HCT116 (cell line): Measurements from ENCODE around the gene GNG13. TPM values are rescaled to one million over a fixed set of nuclear protein-coding genes. Genes with fewer than 3 reads are reported as not detected.

Source experiments
- ATAC-seq: fragments of 200-7000 bp; cut with Tn5 transposase; 2 replicates; pipeline ENCODE4 v1.9.1; 2020; ENCODE audit warnings: mild to moderate bottlenecking, moderate library complexity
- BruUV-seq: library from RNA; stranded (reverse); fragments of 400-500 nt; replicated peaks from 2 replicates; lab custom pipeline; 2021; lab: Mats Ljungman, UMichigan
- CTCF ChIA-PET: fragments of 300-600 bp; sonication (Branson Sonifier 250); formaldehyde crosslinking; loops from one replicate; lab custom pipeline; 2021; ENCODE audit warnings: antibody characterized with exemption; lab: Charles Lee
- POLR2A ChIA-PET: fragments of 300-600, 350-600 bp; sonication (Branson Sonifier 250); formaldehyde crosslinking; loops from one replicate; lab custom pipeline; 2021; ENCODE audit warnings: antibody characterized with exemption; lab: Charles Lee
- RAD21 ChIA-PET, 2 experiments: fragments of 300-600 bp; sonication (Branson Sonifier 250); formaldehyde crosslinking; loops; one replicate each; lab custom pipeline; 2023; ENCODE audit warnings: low total read pairs in 2 of 2; ENCODE audit not compliant: uncharacterized antibody in 2 of 2, unreplicated experiment in 2 of 2, low non-redundant PET in 1 of 2; lab: Charles Lee
- DNase-seq: peaks from one replicate; pipeline ENCODE4 v3.0.0-alpha.2; 2010; ENCODE audit warnings: low read depth, low spot score
- H2AFZ ChIP-seq: fragments of 200-600 bp; shearing (Covaris generic), sonication (generic); 2 replicates; pipeline ENCODE4 v1.6.1; 2017; ENCODE audit warnings: low read depth, mixed run types, mixed read lengths, antibody characterized with exemption, low read length; ENCODE audit not compliant: poor library complexity, severe bottlenecking
- H3K27ac ChIP-seq: 2 replicates; pipeline ENCODE4 v1.5.1; 2012; ENCODE audit warnings: low read depth, low read length
- H3K27me3 ChIP-seq: fragments of 200-600 bp; sonication (generic); 2 replicates; pipeline ENCODE4 v1.6.1; 2016; ENCODE audit warnings: mixed run types, low read length, mixed read lengths; ENCODE audit not compliant: insufficient read depth
- H3K36me3 ChIP-seq, 2 experiments: fragments of 200-500 bp in 1 of 2; fragments of 200-600 bp in 1 of 2; sonication (Bioruptor generic) in 1 of 2; sonication (generic) in 1 of 2; 2 replicates each; pipeline versions ENCODE4 v1.5.1 to v1.6.1; 2014 to 2016; ENCODE audit warnings: low read length in 2 of 2, inconsistent platforms in 1 of 2, mixed read lengths in 1 of 2, mixed run types in 1 of 2; ENCODE audit not compliant: insufficient read depth in 2 of 2, control insufficient read depth in 1 of 2
- H3K4me1 ChIP-seq, 2 experiments: fragments of 200-600 bp in 1 of 2; sonication (generic) in 1 of 2; 2 replicates each; pipeline versions ENCODE4 v1.5.1 to v1.6.1; 2012 to 2017; ENCODE audit warnings: low read length in 2 of 2, inconsistent platforms in 1 of 2, mild to moderate bottlenecking in 1 of 2, mixed read lengths in 1 of 2, mixed run types in 1 of 2, moderate library complexity in 1 of 2; ENCODE audit not compliant: insufficient read depth in 2 of 2, control insufficient read depth in 1 of 2
- H3K4me2 ChIP-seq: fragments of 200-600 bp; sonication (generic); 2 replicates; pipeline ENCODE4 v1.6.1; 2017; ENCODE audit warnings: mixed run types, low read length, mixed read lengths
- H3K4me3 ChIP-seq, 2 experiments: fragments of 200-600 bp in 1 of 2; sonication (generic) in 1 of 2; replicated peaks in 1 of 2; 2 replicates each; pipeline ENCODE4 v1.5.1; 2011 to 2016; ENCODE audit warnings: low read length in 2 of 2, control low read depth in 1 of 2, low read depth in 1 of 2, mild to moderate bottlenecking in 1 of 2, mixed read lengths in 1 of 2, mixed run types in 1 of 2
- H3K79me2 ChIP-seq: fragments of 200-600 bp; sonication (generic); 2 replicates; pipeline ENCODE4 v1.6.1; 2017; ENCODE audit warnings: mild to moderate bottlenecking, mixed run types, low read length, moderate library complexity, mixed read lengths; ENCODE audit not compliant: insufficient read depth
- H3K9ac ChIP-seq: fragments of 200-600 bp; sonication (generic); 2 replicates; pipeline ENCODE4 v1.6.1; 2016; ENCODE audit warnings: low read length, mixed read lengths
- H3K9me2 ChIP-seq: fragments of 200-600 bp; sonication (generic), shearing (Covaris generic); 2 replicates; pipeline ENCODE4 v1.6.1; 2017; ENCODE audit warnings: mixed run types, mild to moderate bottlenecking, moderate library complexity; ENCODE audit not compliant: insufficient read depth
- H3K9me3 ChIP-seq, 2 experiments: fragments of 200-500 bp in 1 of 2; fragments of 200-600 bp in 1 of 2; sonication (Bioruptor generic) in 1 of 2; sonication (generic) in 1 of 2; 2 replicates each; pipeline ENCODE4 v1.6.1; 2014 to 2017; ENCODE audit warnings: low read length in 2 of 2, mixed read lengths in 2 of 2, inconsistent platforms in 1 of 2, low read depth in 1 of 2, mild to moderate bottlenecking in 1 of 2, mixed run types in 1 of 2, moderate library complexity in 1 of 2; ENCODE audit not compliant: control insufficient read depth in 1 of 2, insufficient read depth in 1 of 2
- H4K20me1 ChIP-seq: fragments of 200-600 bp; sonication (generic), shearing (Covaris generic); 2 replicates; pipeline ENCODE4 v1.6.1; 2017; ENCODE audit warnings: mixed run types, mild to moderate bottlenecking, moderate library complexity; ENCODE audit not compliant: insufficient read depth
- ATF3 ChIP-seq: IDR thresholded peaks from 2 replicates; pipeline ENCODE4 v1.6.1; 2012
- CBX3 ChIP-seq: IDR thresholded peaks from 2 replicates; pipeline ENCODE4 v1.6.1; 2012; ENCODE audit warnings: low read depth
- ELF1 ChIP-seq: IDR thresholded peaks from 2 replicates; pipeline ENCODE4 v1.6.1; 2012; ENCODE audit warnings: low read depth, borderline replicate concordance
- RAD21 ChIP-seq: IDR thresholded peaks from 2 replicates; pipeline ENCODE4 v1.6.1; 2012; ENCODE audit warnings: low read depth, mild to moderate bottlenecking
- YY1 ChIP-seq: IDR thresholded peaks from 2 replicates; pipeline ENCODE4 v1.6.1; 2011; ENCODE audit warnings: low read length, low read depth, moderate library complexity, mild to moderate bottlenecking; ENCODE audit not compliant: insufficient replicate concordance; ENCODE audit errors: extremely low read depth
- ZNF274 ChIP-seq: fragments of 200-500 bp; sonication (Bioruptor generic); IDR thresholded peaks from 2 replicates; pipeline ENCODE4 v1.6.1; 2014; ENCODE audit warnings: mild to moderate bottlenecking, low read depth, low read length, inconsistent platforms
- intact Hi-C: fragments of 100-400 bp; cut with micrococcal nuclease; formaldehyde crosslinking; loops from 2 replicates; pipeline ENCODE4 v1.10.0; 2022
- total RNA-seq: library from RNA; stranded (reverse); gene quantifications from one replicate; pipeline ENCODE4 v1.2.1, GENCODE V29; 2021; ENCODE audit not compliant: unreplicated experiment
- TF ChIP-seq, protein P1 (sequence below): IDR thresholded peaks from 2 replicates; pipeline ENCODE4 v1.6.1; 2011; ENCODE audit warnings: mild to moderate bottlenecking, low read length, moderate library complexity; ENCODE audit not compliant: insufficient replicate concordance; ENCODE audit errors: extremely low read depth
- TF ChIP-seq, protein P2 (sequence below), 3 experiments: fragments of 200-600 bp in 1 of 3; sonication (generic) in 1 of 3; IDR thresholded peaks in 2 of 3; conservative IDR thresholded peaks in 1 of 3; 2 replicates each; pipeline ENCODE4 v1.5.1; 2012 to 2017; ENCODE audit warnings: low read depth in 2 of 3, low read length in 2 of 3, antibody characterized with exemption in 1 of 3, borderline replicate concordance in 1 of 3, control low read depth in 1 of 3, mild to moderate bottlenecking in 1 of 3, mixed read lengths in 1 of 3, mixed run types in 1 of 3, moderate library complexity in 1 of 3; ENCODE audit not compliant: insufficient read depth in 1 of 3

The GNG13 gene
- total RNA-seq, 1 experiment from 2014 or later: not detected

- no peak for TF ChIP-seq CBX3
- no peak for TF ChIP-seq RAD21
- TF ChIP-seq, protein P1, sequence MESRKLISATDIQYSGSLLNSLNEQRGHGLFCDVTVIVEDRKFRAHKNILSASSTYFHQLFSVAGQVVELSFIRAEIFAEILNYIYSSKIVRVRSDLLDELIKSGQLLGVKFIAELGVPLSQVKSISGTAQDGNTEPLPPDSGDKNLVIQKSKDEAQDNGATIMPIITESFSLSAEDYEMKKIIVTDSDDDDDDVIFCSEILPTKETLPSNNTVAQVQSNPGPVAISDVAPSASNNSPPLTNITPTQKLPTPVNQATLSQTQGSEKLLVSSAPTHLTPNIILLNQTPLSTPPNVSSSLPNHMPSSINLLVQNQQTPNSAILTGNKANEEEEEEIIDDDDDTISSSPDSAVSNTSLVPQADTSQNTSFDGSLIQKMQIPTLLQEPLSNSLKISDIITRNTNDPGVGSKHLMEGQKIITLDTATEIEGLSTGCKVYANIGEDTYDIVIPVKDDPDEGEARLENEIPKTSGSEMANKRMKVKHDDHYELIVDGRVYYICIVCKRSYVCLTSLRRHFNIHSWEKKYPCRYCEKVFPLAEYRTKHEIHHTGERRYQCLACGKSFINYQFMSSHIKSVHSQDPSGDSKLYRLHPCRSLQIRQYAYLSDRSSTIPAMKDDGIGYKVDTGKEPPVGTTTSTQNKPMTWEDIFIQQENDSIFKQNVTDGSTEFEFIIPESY: no peak
- TF ChIP-seq ZNF274: no peak
- no peak for TF ChIP-seq ELF1
- no peak for TF ChIP-seq YY1
- TF ChIP-seq, protein P2, sequence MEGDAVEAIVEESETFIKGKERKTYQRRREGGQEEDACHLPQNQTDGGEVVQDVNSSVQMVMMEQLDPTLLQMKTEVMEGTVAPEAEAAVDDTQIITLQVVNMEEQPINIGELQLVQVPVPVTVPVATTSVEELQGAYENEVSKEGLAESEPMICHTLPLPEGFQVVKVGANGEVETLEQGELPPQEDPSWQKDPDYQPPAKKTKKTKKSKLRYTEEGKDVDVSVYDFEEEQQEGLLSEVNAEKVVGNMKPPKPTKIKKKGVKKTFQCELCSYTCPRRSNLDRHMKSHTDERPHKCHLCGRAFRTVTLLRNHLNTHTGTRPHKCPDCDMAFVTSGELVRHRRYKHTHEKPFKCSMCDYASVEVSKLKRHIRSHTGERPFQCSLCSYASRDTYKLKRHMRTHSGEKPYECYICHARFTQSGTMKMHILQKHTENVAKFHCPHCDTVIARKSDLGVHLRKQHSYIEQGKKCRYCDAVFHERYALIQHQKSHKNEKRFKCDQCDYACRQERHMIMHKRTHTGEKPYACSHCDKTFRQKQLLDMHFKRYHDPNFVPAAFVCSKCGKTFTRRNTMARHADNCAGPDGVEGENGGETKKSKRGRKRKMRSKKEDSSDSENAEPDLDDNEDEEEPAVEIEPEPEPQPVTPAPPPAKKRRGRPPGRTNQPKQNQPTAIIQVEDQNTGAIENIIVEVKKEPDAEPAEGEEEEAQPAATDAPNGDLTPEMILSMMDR (IDR thresholded peaks at IDR 0.05 in 2 of 3, conservative IDR thresholded peaks at IDR 0.05 in 1 of 3; ENCODE audit: borderline replicate concordance in 1 of 3, insufficient read depth in 1 of 3, low read depth in 2 of 3, low read length in 2 of 3): 0 out of 6 replicates have a peak, but pooled peaks of 1 of the 3 experiments have one; percentile 16
- TF ChIP-seq ATF3: no peak
- H3K9ac ChIP-seq: peak overlapping the region; percentile 95
- H4K20me1 ChIP-seq: no peaks in the 10 kb centered on the region
- BruUV-seq: no TSS peak
- peaks cover 34 to 47% of the 10 kb centered on the region in 2 experiments for H3K4me1 ChIP-seq
- H3K27ac ChIP-seq: peak overlapping the region; percentile 97
- intact Hi-C loops: loop anchor here (1.0 kb wide), 1 partner anchor 11 kb away; no protein-coding TSS in a partner anchor
- peaks cover 0 to under 1% of the 10 kb centered on the region in 2 experiments; a peak in 1 of 4 replicates for H3K9me3 ChIP-seq
- ChIA-PET POLR2A (interaction anchor here (1.0 to 1.8 kb wide), 5 partner anchors 15 to 41 kb away, joined by 3 to 12 read pairs (median 5); partner anchors contain the start of genes ANTKMT, CCDC78, CHTF18 and HAGHL), RAD21 (interaction anchor here in 1 of 2 experiments (0.8 to 1.2 kb wide), 2 partner anchors 19 to 21 kb away, joined by 3 to 5 read pairs; partner anchors contain the start of gene CIAO3), CTCF (interaction anchor here (1.6 to 2.9 kb wide), 3 partner anchors 17 to 41 kb away, joined by 3 to 11 read pairs (median 11); partner anchors contain the start of gene ANTKMT)
- no peak for DNase-seq
- no peak overlapping the region for H2AFZ ChIP-seq
- no peaks in the 10 kb centered on the region for H3K27me3 ChIP-seq
- peaks cover 26% of the 10 kb centered on the region for H3K79me2 ChIP-seq
- peaks cover 7 to 8% of the 10 kb centered on the region in 2 experiments; a peak in 3 of 4 replicates for H3K36me3 ChIP-seq
- H3K9me2 ChIP-seq: no peaks in the 10 kb centered on the region
- peak overlapping the region; percentile 99 for H3K4me2 ChIP-seq
- peak overlapping the region; percentile 78 to 95 for H3K4me3 ChIP-seq
- peak; percentile 12 for ATAC-seq
Observed at GRCh38 chr16:761625-762513, 38.7 kb downstream of the GNG13 start.
